GM12878 (cell line): ENCODE data around the gene DENND6B.

Experiments used
- BCLAF1 ChIP-seq: fragments of 450-650 bp; IDR thresholded peaks from 2 replicates; pipeline ENCODE4 v1.6.1; 2017; ENCODE audit warnings: antibody characterized with exemption, mild to moderate bottlenecking, moderate library complexity
- CHD4 ChIP-seq: fragments of 200-600 bp; sonication (generic); IDR thresholded peaks from 2 replicates; pipeline ENCODE4 v1.6.1; 2016; ENCODE audit warnings: mild to moderate bottlenecking
- CTCF ChIP-seq, 3 experiments: IDR thresholded peaks in 2 of 3; conservative IDR thresholded peaks in 1 of 3; 2 replicates each; pipeline ENCODE4 v1.5.1; 2011; ENCODE audit warnings: low read depth in 3 of 3, low read length in 3 of 3, mild to moderate bottlenecking in 3 of 3, control low read depth in 2 of 3, moderate library complexity in 2 of 3, inconsistent platforms in 1 of 3, mixed read lengths in 1 of 3; ENCODE audit not compliant: control insufficient read depth in 2 of 3, insufficient read depth in 1 of 3; ENCODE audit errors: extremely low read depth in 1 of 3
- FOS ChIP-seq: IDR thresholded peaks from 3 replicates; pipeline ENCODE4 v1.6.1; 2011; ENCODE audit warnings: borderline replicate concordance; ENCODE audit not compliant: insufficient read length; ENCODE audit errors: extremely low read depth
- POLR2A ChIP-seq: IDR thresholded peaks from 2 replicates; pipeline ENCODE4 v1.6.1; 2011; ENCODE audit warnings: low read depth, mild to moderate bottlenecking, low read length
- SREBF1 ChIP-seq: IDR thresholded peaks from 2 replicates; pipeline ENCODE4 v1.6.1; 2012; ENCODE audit warnings: mild to moderate bottlenecking, low read length

GRCh38 chr22:50269970-50270665 is 56.7 kb downstream of the DENND6B start, which contains the start of gene MAPK11:
- TF ChIP-seq BCLAF1 (no peak), CHD4 (no peak), POLR2A (no peak), CTCF (IDR thresholded peaks at IDR 0.05 in 2 of 3, conservative IDR thresholded peaks at IDR 0.05 in 1 of 3; ENCODE audit: control insufficient read depth in 2 of 3, extremely low read depth in 1 of 3, insufficient read depth in 1 of 3, low read depth in 3 of 3, low read length in 3 of 3) (no peak), FOS (no peak), SREBF1 (no peak)
